HEK293 (cell line): ENCODE data around the gene ITGB1.
A peak's percentile ranks its signal among the peaks of the same experiment; 100 is the strongest.

Experiments used
- HOXC10 ChIP-seq: sonication (generic); formaldehyde crosslinking; IDR thresholded peaks from 2 replicates; pipeline ENCODE4 v1.8.1; 2023; ENCODE audit warnings: mild to moderate bottlenecking, missing genetic modification reagents
- OSR2 ChIP-seq: fragments of 450-650 bp; formaldehyde crosslinking; IDR thresholded peaks from 2 replicates; pipeline ENCODE4 v1.5.1; 2016; ENCODE audit warnings: missing biosample characterization, missing genetic modification characterization
- SALL2 ChIP-seq: fragments of 450-650 bp; formaldehyde crosslinking; IDR thresholded peaks from 2 replicates; pipeline ENCODE4 v1.5.0; 2017; ENCODE audit warnings: missing biosample characterization, mild to moderate bottlenecking, missing genetic modification characterization, borderline replicate concordance
- SP2 ChIP-seq: fragments of 450-650 bp; formaldehyde crosslinking; IDR thresholded peaks from 2 replicates; pipeline ENCODE4 v1.5.1; 2016; ENCODE audit warnings: missing biosample characterization, missing genetic modification characterization
- SP7 ChIP-seq: fragments of 450-650 bp; formaldehyde crosslinking; IDR thresholded peaks from 2 replicates; pipeline ENCODE4 v1.5.1; 2016; ENCODE audit warnings: missing biosample characterization, missing genetic modification characterization
- YY2 ChIP-seq: fragments of 450-650 bp; formaldehyde crosslinking; IDR thresholded peaks from 2 replicates; pipeline ENCODE4 v1.5.1; 2016; ENCODE audit warnings: missing biosample characterization, missing genetic modification characterization
- ZBTB44 ChIP-seq: fragments of 450-650 bp; IDR thresholded peaks from 2 replicates; pipeline ENCODE4 v1.5.1; 2018; ENCODE audit warnings: missing biosample characterization, mild to moderate bottlenecking, missing genetic modification characterization
- ZBTB8A ChIP-seq: fragments of 450-650 bp; formaldehyde crosslinking; IDR thresholded peaks from 2 replicates; pipeline ENCODE4 v1.5.1; 2016; ENCODE audit warnings: missing biosample characterization, missing genetic modification characterization
- ZFP3 ChIP-seq: fragments of 450-650 bp; formaldehyde crosslinking; IDR thresholded peaks from 2 replicates; pipeline ENCODE4 v1.5.1; 2016; ENCODE audit warnings: low read depth, missing biosample characterization, missing genetic modification characterization
- ZNF112 ChIP-seq: fragments of 450-650 bp; formaldehyde crosslinking; IDR thresholded peaks from 2 replicates; pipeline ENCODE4 v1.5.0; 2017; ENCODE audit warnings: missing biosample characterization, missing genetic modification characterization
- ZNF2 ChIP-seq: fragments of 450-650 bp; formaldehyde crosslinking; IDR thresholded peaks from 2 replicates; pipeline ENCODE4 v1.5.1; 2016; ENCODE audit warnings: missing biosample characterization, missing genetic modification characterization
- ZNF292 ChIP-seq: fragments of 450-650 bp; formaldehyde crosslinking; IDR thresholded peaks from 2 replicates; pipeline ENCODE4 v1.5.1; 2016; ENCODE audit warnings: low read depth, missing biosample characterization, missing genetic modification characterization, borderline replicate concordance
- ZNF366 ChIP-seq: fragments of 450-650 bp; formaldehyde crosslinking; conservative IDR thresholded peaks from 2 replicates; pipeline ENCODE4 v1.5.1; 2016; ENCODE audit warnings: missing biosample characterization, missing genetic modification characterization
- ZNF404 ChIP-seq: fragments of 450-650 bp; formaldehyde crosslinking; IDR thresholded peaks from 2 replicates; pipeline ENCODE4 v1.5.1; 2017; ENCODE audit warnings: missing biosample characterization, missing genetic modification characterization
- ZNF473 ChIP-seq: fragments of 450-650 bp; formaldehyde crosslinking; IDR thresholded peaks from 2 replicates; pipeline ENCODE4 v1.5.1; 2017; ENCODE audit warnings: missing biosample characterization, missing genetic modification characterization
- ZNF544 ChIP-seq: fragments of 450-650 bp; formaldehyde crosslinking; IDR thresholded peaks from 2 replicates; pipeline ENCODE4 v1.5.0; 2017; ENCODE audit warnings: missing biosample characterization, missing genetic modification characterization
- ZNF549 ChIP-seq: fragments of 450-650 bp; IDR thresholded peaks from 2 replicates; pipeline ENCODE4 v1.5.1; 2018; ENCODE audit warnings: missing biosample characterization, missing genetic modification characterization, mild to moderate bottlenecking, inconsistent platforms, moderate library complexity
- ZNF626 ChIP-seq: fragments of 450-650 bp; sonication (Bioruptor Pico); formaldehyde crosslinking; IDR thresholded peaks from 2 replicates; pipeline ENCODE4 v1.5.1; 2018; ENCODE audit warnings: missing biosample characterization, missing genetic modification characterization, inconsistent platforms
- ZNF629 ChIP-seq: fragments of 450-650 bp; formaldehyde crosslinking; IDR thresholded peaks from 2 replicates; pipeline ENCODE4 v1.5.1; 2017; ENCODE audit warnings: missing biosample characterization, missing genetic modification characterization
- ZNF664 ChIP-seq: fragments of 450-650 bp; formaldehyde crosslinking; IDR thresholded peaks from 2 replicates; pipeline ENCODE4 v1.5.1; 2016; ENCODE audit warnings: missing biosample characterization, missing genetic modification characterization
- ZNF777 ChIP-seq: fragments of 450-650 bp; formaldehyde crosslinking; IDR thresholded peaks from 2 replicates; pipeline ENCODE4 v1.5.1; 2017; ENCODE audit warnings: missing biosample characterization, missing genetic modification characterization, borderline replicate concordance
- ZNF791 ChIP-seq: fragments of 450-650 bp; formaldehyde crosslinking; IDR thresholded peaks from 2 replicates; pipeline ENCODE4 v1.5.1; 2016; ENCODE audit warnings: missing biosample characterization, missing genetic modification characterization
- ZSCAN5A ChIP-seq: fragments of 450-650 bp; formaldehyde crosslinking; IDR thresholded peaks from 2 replicates; pipeline ENCODE4 v1.5.1; 2016; ENCODE audit warnings: missing biosample characterization, missing genetic modification characterization
- TF ChIP-seq, protein P1 (sequence below): fragments of 450-650 bp; IDR thresholded peaks from 2 replicates; pipeline ENCODE4 v1.5.1; 2018; ENCODE audit warnings: missing biosample characterization, missing genetic modification characterization
- TF ChIP-seq, protein P2 (sequence below): fragments of 450-650 bp; formaldehyde crosslinking; IDR thresholded peaks from 2 replicates; pipeline ENCODE4 v1.5.1; 2016; ENCODE audit warnings: missing biosample characterization, missing genetic modification characterization
- TF ChIP-seq, protein P3 (sequence below): fragments of 450-650 bp; formaldehyde crosslinking; IDR thresholded peaks from 2 replicates; pipeline ENCODE4 v1.5.1; 2016; ENCODE audit warnings: missing biosample characterization, missing genetic modification characterization
- TF ChIP-seq, protein P4 (sequence below): fragments of 450-650 bp; formaldehyde crosslinking; IDR thresholded peaks from 2 replicates; pipeline ENCODE4 v1.5.1; 2016; ENCODE audit warnings: missing biosample characterization, missing genetic modification characterization
- TF ChIP-seq, protein P5 (sequence below): sonication (generic); formaldehyde crosslinking; IDR thresholded peaks from 2 replicates; pipeline ENCODE4 v1.8.1; 2022; ENCODE audit warnings: mild to moderate bottlenecking, moderate library complexity, missing genetic modification reagents

ITGB1 gene

GRCh38 chr10:32958085-32959005 is at the start of gene ITGB1 (continued):
- TF ChIP-seq ZFP3 (tag by site-specific recombination) (no peak), ZNF2 (tag by site-specific recombination) (peak; percentile 85), ZBTB8A (tag by site-specific recombination) (peak; percentile 93), ZNF791 (tag by site-specific recombination) (no peak), ZNF112 (tag by site-specific recombination) (no peak), ZNF664 (tag by site-specific recombination) (no peak), ZNF777 (tag by site-specific recombination) (no peak), ZBTB44 (tag by site-specific recombination) (no peak), OSR2 (tag by site-specific recombination) (no peak), HOXC10 (CRISPR knock-in tag) (no peak), ZNF404 (tag by site-specific recombination) (no peak), SP2 (tag by site-specific recombination) (peak; percentile 92), SP7 (tag by site-specific recombination) (peak; percentile 88), ZNF544 (tag by site-specific recombination) (no peak), YY2 (tag by site-specific recombination) (no peak), ZNF366 (0 out of 2 replicates have a peak, but pooled peaks have one; percentile 27), ZNF473 (tag by site-specific recombination) (no peak), ZNF549 (tag by site-specific recombination) (no peak), SALL2 (tag by site-specific recombination) (no peak), ZNF292 (tag by site-specific recombination) (no peak), ZNF629 (tag by site-specific recombination) (peak; percentile 90), ZNF626 (tag by site-specific recombination) (no peak), ZSCAN5A (tag by site-specific recombination) (peak; percentile 89)
- TF ChIP-seq, protein P1, sequence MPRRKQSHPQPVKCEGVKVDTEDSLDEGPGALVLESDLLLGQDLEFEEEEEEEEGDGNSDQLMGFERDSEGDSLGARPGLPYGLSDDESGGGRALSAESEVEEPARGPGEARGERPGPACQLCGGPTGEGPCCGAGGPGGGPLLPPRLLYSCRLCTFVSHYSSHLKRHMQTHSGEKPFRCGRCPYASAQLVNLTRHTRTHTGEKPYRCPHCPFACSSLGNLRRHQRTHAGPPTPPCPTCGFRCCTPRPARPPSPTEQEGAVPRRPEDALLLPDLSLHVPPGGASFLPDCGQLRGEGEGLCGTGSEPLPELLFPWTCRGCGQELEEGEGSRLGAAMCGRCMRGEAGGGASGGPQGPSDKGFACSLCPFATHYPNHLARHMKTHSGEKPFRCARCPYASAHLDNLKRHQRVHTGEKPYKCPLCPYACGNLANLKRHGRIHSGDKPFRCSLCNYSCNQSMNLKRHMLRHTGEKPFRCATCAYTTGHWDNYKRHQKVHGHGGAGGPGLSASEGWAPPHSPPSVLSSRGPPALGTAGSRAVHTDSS (tag by site-specific recombination), result no peak
- TF ChIP-seq, protein P2, sequence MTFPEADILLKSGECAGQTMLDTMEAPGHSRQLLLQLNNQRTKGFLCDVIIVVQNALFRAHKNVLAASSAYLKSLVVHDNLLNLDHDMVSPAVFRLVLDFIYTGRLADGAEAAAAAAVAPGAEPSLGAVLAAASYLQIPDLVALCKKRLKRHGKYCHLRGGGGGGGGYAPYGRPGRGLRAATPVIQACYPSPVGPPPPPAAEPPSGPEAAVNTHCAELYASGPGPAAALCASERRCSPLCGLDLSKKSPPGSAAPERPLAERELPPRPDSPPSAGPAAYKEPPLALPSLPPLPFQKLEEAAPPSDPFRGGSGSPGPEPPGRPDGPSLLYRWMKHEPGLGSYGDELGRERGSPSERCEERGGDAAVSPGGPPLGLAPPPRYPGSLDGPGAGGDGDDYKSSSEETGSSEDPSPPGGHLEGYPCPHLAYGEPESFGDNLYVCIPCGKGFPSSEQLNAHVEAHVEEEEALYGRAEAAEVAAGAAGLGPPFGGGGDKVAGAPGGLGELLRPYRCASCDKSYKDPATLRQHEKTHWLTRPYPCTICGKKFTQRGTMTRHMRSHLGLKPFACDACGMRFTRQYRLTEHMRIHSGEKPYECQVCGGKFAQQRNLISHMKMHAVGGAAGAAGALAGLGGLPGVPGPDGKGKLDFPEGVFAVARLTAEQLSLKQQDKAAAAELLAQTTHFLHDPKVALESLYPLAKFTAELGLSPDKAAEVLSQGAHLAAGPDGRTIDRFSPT (tag by site-specific recombination), result no peak
- TF ChIP-seq, protein P3, sequence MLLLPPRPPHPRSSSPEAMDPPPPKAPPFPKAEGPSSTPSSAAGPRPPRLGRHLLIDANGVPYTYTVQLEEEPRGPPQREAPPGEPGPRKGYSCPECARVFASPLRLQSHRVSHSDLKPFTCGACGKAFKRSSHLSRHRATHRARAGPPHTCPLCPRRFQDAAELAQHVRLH (tag by site-specific recombination), result peak; percentile 65; the same call in 1 of the 2 replicates
- TF ChIP-seq, protein P4, sequence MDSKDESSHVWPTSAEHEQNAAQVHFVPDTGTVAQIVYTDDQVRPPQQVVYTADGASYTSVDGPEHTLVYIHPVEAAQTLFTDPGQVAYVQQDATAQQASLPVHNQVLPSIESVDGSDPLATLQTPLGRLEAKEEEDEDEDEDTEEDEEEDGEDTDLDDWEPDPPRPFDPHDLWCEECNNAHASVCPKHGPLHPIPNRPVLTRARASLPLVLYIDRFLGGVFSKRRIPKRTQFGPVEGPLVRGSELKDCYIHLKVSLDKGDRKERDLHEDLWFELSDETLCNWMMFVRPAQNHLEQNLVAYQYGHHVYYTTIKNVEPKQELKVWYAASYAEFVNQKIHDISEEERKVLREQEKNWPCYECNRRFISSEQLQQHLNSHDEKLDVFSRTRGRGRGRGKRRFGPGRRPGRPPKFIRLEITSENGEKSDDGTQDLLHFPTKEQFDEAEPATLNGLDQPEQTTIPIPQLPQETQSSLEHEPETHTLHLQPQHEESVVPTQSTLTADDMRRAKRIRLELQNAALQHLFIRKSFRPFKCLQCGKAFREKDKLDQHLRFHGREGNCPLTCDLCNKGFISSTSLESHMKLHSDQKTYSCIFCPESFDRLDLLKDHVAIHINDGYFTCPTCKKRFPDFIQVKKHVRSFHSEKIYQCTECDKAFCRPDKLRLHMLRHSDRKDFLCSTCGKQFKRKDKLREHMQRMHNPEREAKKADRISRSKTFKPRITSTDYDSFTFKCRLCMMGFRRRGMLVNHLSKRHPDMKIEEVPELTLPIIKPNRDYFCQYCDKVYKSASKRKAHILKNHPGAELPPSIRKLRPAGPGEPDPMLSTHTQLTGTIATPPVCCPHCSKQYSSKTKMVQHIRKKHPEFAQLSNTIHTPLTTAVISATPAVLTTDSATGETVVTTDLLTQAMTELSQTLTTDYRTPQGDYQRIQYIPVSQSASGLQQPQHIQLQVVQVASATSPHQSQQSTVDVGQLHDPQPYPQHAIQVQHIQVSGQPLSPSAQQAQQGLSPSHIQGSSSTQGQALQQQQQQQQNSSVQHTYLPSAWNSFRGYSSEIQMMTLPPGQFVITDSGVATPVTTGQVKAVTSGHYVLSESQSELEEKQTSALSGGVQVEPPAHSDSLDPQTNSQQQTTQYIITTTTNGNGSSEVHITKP, result peak; percentile 55; the same call in 1 of the 2 replicates
- TF ChIP-seq, protein P5, sequence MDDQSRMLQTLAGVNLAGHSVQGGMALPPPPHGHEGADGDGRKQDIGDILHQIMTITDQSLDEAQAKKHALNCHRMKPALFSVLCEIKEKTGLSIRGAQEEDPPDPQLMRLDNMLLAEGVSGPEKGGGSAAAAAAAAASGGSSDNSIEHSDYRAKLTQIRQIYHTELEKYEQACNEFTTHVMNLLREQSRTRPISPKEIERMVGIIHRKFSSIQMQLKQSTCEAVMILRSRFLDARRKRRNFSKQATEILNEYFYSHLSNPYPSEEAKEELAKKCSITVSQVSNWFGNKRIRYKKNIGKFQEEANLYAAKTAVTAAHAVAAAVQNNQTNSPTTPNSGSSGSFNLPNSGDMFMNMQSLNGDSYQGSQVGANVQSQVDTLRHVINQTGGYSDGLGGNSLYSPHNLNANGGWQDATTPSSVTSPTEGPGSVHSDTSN (CRISPR knock-in tag), result peak; percentile 68; the same call in 1 of the 2 replicates
